ENCODE measurements around the gene PGR. TPM values are rescaled to one million over a fixed set of nuclear protein-coding genes. Genes with fewer than 3 reads are reported as not detected.

Gene PGR
- total RNA-seq, 1 experiment from 2014 or later: not detected

- no peak for ATAC-seq
- Histone ChIP-seq H4K20me1 (ENCODE audit: low read length) (no peaks in the 10 kb centered on the region), H3K9me2 (replicated peaks; ENCODE audit: low read length) (no peaks in the 10 kb centered on the region), H3F3A (ENCODE audit: low read length, unreplicated experiment) (no peaks in the 10 kb centered on the region), H3K27me3 (ENCODE audit: low read length) (peaks cover 44% of the 10 kb centered on the region), H3K36me3 (ENCODE audit: low read depth, low read length) (no peaks in the 10 kb centered on the region), H3K79me2 (ENCODE audit: low read length) (no peaks in the 10 kb centered on the region), H3K27ac (ENCODE audit: low read length) (no peak overlapping the region), H3K4me2 (ENCODE audit: low read length) (no peak overlapping the region), H3K9me3 (ENCODE audit: low read length) (no peaks in the 10 kb centered on the region), H2AFZ (ENCODE audit: low read length) (no peak overlapping the region), H3K4me1 (ENCODE audit: insufficient read depth, low read length) (no peaks in the 10 kb centered on the region), H3K9ac (ENCODE audit: low read length) (no peak overlapping the region), H3K4me3 (ENCODE audit: low read length) (no peak overlapping the region)
- ChIA-PET POLR2A (ENCODE audit: unreplicated experiment) (no interaction called here), CTCF (no interaction called here)
- DNase-seq: no peak
- BruUV-seq (replicated peaks): no TSS peak
- intact Hi-C loops (cut with micrococcal nuclease): no loop called here
- no peak for TF ChIP-seq EZH2phosphoT487 (IDR thresholded peaks at IDR 0.05; ENCODE audit: borderline replicate concordance, low read length)
- no peak for TF ChIP-seq CTCF (conservative IDR thresholded peaks at IDR 0.05; ENCODE audit: low read depth, low read length)
- TF ChIP-seq EZH2 (IDR thresholded peaks at IDR 0.05; ENCODE audit: low read length, unreplicated experiment): no peak
These were observed 101.0 kb downstream of the PGR start for GRCh38 chr11:101028644-101029043.

GRCh38 chr11:101022256-101022655 lies 107.4 kb downstream of the PGR start:
- no peak overlapping the region for H3K4me3 ChIP-seq (ENCODE audit: low read length)
- no peaks in the 10 kb centered on the region for H4K20me1 ChIP-seq (ENCODE audit: low read length)
- no peaks in the 10 kb centered on the region for H3F3A ChIP-seq (ENCODE audit: low read length, unreplicated experiment)
- no peak overlapping the region for H3K4me2 ChIP-seq (ENCODE audit: low read length)
- no peak overlapping the region for H3K9ac ChIP-seq (ENCODE audit: low read length)
- H3K27ac ChIP-seq (ENCODE audit: low read length): no peak overlapping the region
- H3K4me1 ChIP-seq (ENCODE audit: insufficient read depth, low read length): no peaks in the 10 kb centered on the region
- POLR2A ChIA-PET (ENCODE audit: unreplicated experiment): no interaction called here
- no TSS peak for BruUV-seq (replicated peaks)
- no peaks in the 10 kb centered on the region for H3K9me3 ChIP-seq (ENCODE audit: low read length)
- H3K9me2 ChIP-seq (replicated peaks; ENCODE audit: low read length): no peaks in the 10 kb centered on the region
- H3K36me3 ChIP-seq (ENCODE audit: low read depth, low read length): no peaks in the 10 kb centered on the region
- intact Hi-C loops (cut with micrococcal nuclease): no loop called here
- CTCF ChIA-PET: no interaction called here
- no peak for DNase-seq
- no peak for ATAC-seq
- no peaks in the 10 kb centered on the region for H3K79me2 ChIP-seq (ENCODE audit: low read length)
- no peak for TF ChIP-seq EZH2phosphoT487 (IDR thresholded peaks at IDR 0.05; ENCODE audit: borderline replicate concordance, low read length)
- TF ChIP-seq CTCF (conservative IDR thresholded peaks at IDR 0.05; ENCODE audit: low read depth, low read length): no peak
- no peak for TF ChIP-seq EZH2 (IDR thresholded peaks at IDR 0.05; ENCODE audit: low read length, unreplicated experiment)
- H3K27me3 ChIP-seq (ENCODE audit: low read length): peaks cover 40% of the 10 kb centered on the region
- no peak overlapping the region for H2AFZ ChIP-seq (ENCODE audit: low read length)

GRCh38 chr11:101019870-101020269 lies 109.7 kb downstream of the PGR start:
- Histone ChIP-seq H3K9me3 (ENCODE audit: low read length) (no peaks in the 10 kb centered on the region), H3K9ac (ENCODE audit: low read length) (no peak overlapping the region), H3K36me3 (ENCODE audit: low read depth, low read length) (no peaks in the 10 kb centered on the region), H3K79me2 (ENCODE audit: low read length) (no peaks in the 10 kb centered on the region), H3K9me2 (replicated peaks; ENCODE audit: low read length) (no peaks in the 10 kb centered on the region), H4K20me1 (ENCODE audit: low read length) (no peaks in the 10 kb centered on the region), H3K27ac (ENCODE audit: low read length) (no peak overlapping the region), H3K4me1 (ENCODE audit: insufficient read depth, low read length) (no peaks in the 10 kb centered on the region), H3F3A (ENCODE audit: low read length, unreplicated experiment) (no peaks in the 10 kb centered on the region), H3K4me2 (ENCODE audit: low read length) (no peak overlapping the region), H3K4me3 (ENCODE audit: low read length) (no peak overlapping the region), H3K27me3 (ENCODE audit: low read length) (peaks cover 56% of the 10 kb centered on the region), H2AFZ (ENCODE audit: low read length) (no peak overlapping the region)
- ATAC-seq: no peak
- POLR2A ChIA-PET (ENCODE audit: unreplicated experiment): no interaction called here
- no peak for TF ChIP-seq EZH2phosphoT487 (IDR thresholded peaks at IDR 0.05; ENCODE audit: borderline replicate concordance, low read length)
- TF ChIP-seq EZH2 (IDR thresholded peaks at IDR 0.05; ENCODE audit: low read length, unreplicated experiment): no peak
- no peak for TF ChIP-seq CTCF (conservative IDR thresholded peaks at IDR 0.05; ENCODE audit: low read depth, low read length)
- no peak for DNase-seq
- no TSS peak for BruUV-seq (replicated peaks)
- intact Hi-C loops (cut with micrococcal nuclease): no loop called here
- CTCF ChIA-PET: interaction anchor here (0.6 kb wide), 1 partner anchor 204 kb away, joined by 4 read pairs; no protein-coding TSS in a partner anchor
